GM12878 (cell line): ENCODE data around the gene GPRIN2.

Source experiments
- SMC3 ChIP-seq: IDR thresholded peaks from 2 replicates; pipeline ENCODE4 v1.6.1; 2011; ENCODE audit warnings: low read length, improper control_type of control experiment, borderline replicate concordance
- ZBED1 ChIP-seq: IDR thresholded peaks from 2 replicates; pipeline ENCODE4 v1.6.1; 2016; ENCODE audit warnings: borderline replicate concordance

GRCh38 chr10:46540412-46541016, 15.9 kb downstream of the GPRIN2 start:
- TF ChIP-seq ZBED1 (no peak), SMC3 (no peak)
